Gastroesophageal sphincter (tissue), 3 donors: Measurements from ENCODE around the gene NFKBIZ.

Experiments
- POLR2A ChIP-seq, 2 donors: fragments of 450-650 bp; IDR thresholded peaks; one replicate each; pipeline ENCODE4 v1.6.1; 2017; ENCODE audit warnings: antibody characterized with exemption in 2 of 2, mild to moderate bottlenecking in 2 of 2, moderate library complexity in 1 of 2
- POLR2AphosphoS5 ChIP-seq: sonication (generic); formaldehyde crosslinking; IDR thresholded peaks from one replicate; pipeline ENCODE4 v1.6.1; 2017; ENCODE audit warnings: antibody characterized with exemption
- TF ChIP-seq, protein P1 (sequence below), 4 experiments: fragments of 200-600 bp in 2 of 4; fragments of 450-650 bp in 2 of 4; sonication (generic) in 1 of 4; IDR thresholded peaks; one replicate each; pipeline ENCODE4 v1.5.1; 2017 to 2019; ENCODE audit warnings: antibody characterized with exemption in 4 of 4, mild to moderate bottlenecking in 2 of 4, moderate library complexity in 2 of 4

DNA sequence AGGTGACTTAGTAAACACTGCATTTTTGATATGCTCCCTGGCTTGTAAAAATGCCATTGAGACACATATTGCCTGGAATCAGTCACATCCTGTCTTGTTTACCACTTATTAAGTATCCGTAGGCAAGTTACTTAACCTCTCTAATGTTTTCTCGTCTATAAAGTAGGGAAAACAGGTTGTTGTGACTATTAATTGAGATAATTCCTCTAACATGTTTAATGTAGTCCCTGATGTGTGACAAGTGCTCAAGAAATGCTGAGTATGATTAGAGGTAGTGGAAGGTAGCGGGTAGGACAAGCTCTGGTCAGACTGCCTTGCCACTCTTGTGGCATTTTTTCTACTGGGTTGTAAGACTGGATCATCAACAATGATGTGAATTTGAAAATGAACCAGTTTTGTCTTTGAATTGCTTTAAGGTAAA lies 54.1 kb downstream of the NFKBIZ start:
- TF ChIP-seq, protein P1, sequence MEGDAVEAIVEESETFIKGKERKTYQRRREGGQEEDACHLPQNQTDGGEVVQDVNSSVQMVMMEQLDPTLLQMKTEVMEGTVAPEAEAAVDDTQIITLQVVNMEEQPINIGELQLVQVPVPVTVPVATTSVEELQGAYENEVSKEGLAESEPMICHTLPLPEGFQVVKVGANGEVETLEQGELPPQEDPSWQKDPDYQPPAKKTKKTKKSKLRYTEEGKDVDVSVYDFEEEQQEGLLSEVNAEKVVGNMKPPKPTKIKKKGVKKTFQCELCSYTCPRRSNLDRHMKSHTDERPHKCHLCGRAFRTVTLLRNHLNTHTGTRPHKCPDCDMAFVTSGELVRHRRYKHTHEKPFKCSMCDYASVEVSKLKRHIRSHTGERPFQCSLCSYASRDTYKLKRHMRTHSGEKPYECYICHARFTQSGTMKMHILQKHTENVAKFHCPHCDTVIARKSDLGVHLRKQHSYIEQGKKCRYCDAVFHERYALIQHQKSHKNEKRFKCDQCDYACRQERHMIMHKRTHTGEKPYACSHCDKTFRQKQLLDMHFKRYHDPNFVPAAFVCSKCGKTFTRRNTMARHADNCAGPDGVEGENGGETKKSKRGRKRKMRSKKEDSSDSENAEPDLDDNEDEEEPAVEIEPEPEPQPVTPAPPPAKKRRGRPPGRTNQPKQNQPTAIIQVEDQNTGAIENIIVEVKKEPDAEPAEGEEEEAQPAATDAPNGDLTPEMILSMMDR (IDR thresholded peaks at IDR 0.05): no peak
- no peak for TF ChIP-seq POLR2A (IDR thresholded peaks at IDR 0.05)
- TF ChIP-seq POLR2AphosphoS5: no peak
